HepG2 (cell line): ENCODE measurements around the gene PYCARD. TPM values are rescaled to one million over a fixed set of nuclear protein-coding genes. Genes with fewer than 3 reads are reported as not detected.

Source experiments
- ATAC-seq: fragments of 200-7000 bp; cut with Tn5 transposase; 3 replicates; pipeline ENCODE4 v1.9.1; 2020; ENCODE audit warnings: mild to moderate bottlenecking, moderate library complexity
- BruUV-seq: library from RNA; stranded (reverse); fragments of 400-500 nt; replicated peaks from 2 replicates; lab custom pipeline; 2021; lab: Mats Ljungman, UMichigan
- CTCF ChIA-PET: fragments of 300-600 bp; formaldehyde crosslinking; extraction: SDS; loops from one replicate; lab custom pipeline; 2021; ENCODE audit warnings: low total read pairs, inconsistent platforms, low intra/inter-chr PET ratio; lab: Yijun Ruan, JAX
- POLR2A ChIA-PET: fragments of 350-600 bp; sonication (Branson Sonifier 250); formaldehyde crosslinking; loops from one replicate; lab custom pipeline; 2020; ENCODE audit warnings: antibody characterized with exemption, inconsistent platforms; lab: Yijun Ruan, JAX
- DNase-seq: peaks from one replicate; pipeline ENCODE4 v3.0.0-alpha.2; 2015; ENCODE audit warnings: low spot score
- FAIRE-seq: peaks from 3 replicates; lab custom pipeline; 2011; peaks lifted over from hg19 to GRCh38; lab: Jason Lieb, UNC
- H2AFZ ChIP-seq: one replicate; pipeline ENCODE4 v1.6.1; 2011; ENCODE audit warnings: low read length, inconsistent platforms
- H3K27ac ChIP-seq: fragments of 300-600 bp; 3 replicates; pipeline ENCODE4 v1.8.0; 2011; ENCODE audit warnings: mixed run types, mild to moderate bottlenecking, mixed read lengths, low read length, inconsistent platforms; ENCODE audit not compliant: insufficient read depth; ENCODE audit errors: extremely low read length
- H3K27me3 ChIP-seq, 2 experiments: fragments of 200-600 bp in 1 of 2; 2 replicates in 1 of 2; 3 replicates in 1 of 2; pipeline versions ENCODE4 v1.6.0 to v1.8.0; 2011; ENCODE audit warnings: low read length in 2 of 2, mild to moderate bottlenecking in 2 of 2, moderate library complexity in 2 of 2, inconsistent platforms in 1 of 2; ENCODE audit not compliant: insufficient read depth in 2 of 2, control insufficient read depth in 1 of 2
- H3K36me3 ChIP-seq, 2 experiments: fragments of 200-600 bp in 1 of 2; replicated peaks in 1 of 2; 2 replicates in 1 of 2; 3 replicates in 1 of 2; pipeline versions ENCODE4 v1.5.1 to v1.8.0; 2011; ENCODE audit warnings: low read length in 2 of 2, inconsistent platforms in 1 of 2; ENCODE audit not compliant: insufficient read depth in 2 of 2, control insufficient read depth in 1 of 2
- H3K4me1 ChIP-seq: 2 replicates; pipeline ENCODE4 v1.5.1; 2012; ENCODE audit warnings: low read length, inconsistent platforms; ENCODE audit not compliant: insufficient read depth
- H3K4me2 ChIP-seq: 2 replicates; pipeline ENCODE4 v1.6.0; 2011; ENCODE audit warnings: low read depth, low read length, inconsistent platforms
- H3K4me3 ChIP-seq, 3 experiments: fragments of 200-600 bp in 1 of 3; sonication (generic), shearing (Covaris generic) in 1 of 3; replicated peaks in 1 of 3; 2 replicates each; pipeline ENCODE4 v1.5.1; 2011 to 2016; ENCODE audit warnings: low read length in 3 of 3, inconsistent platforms in 2 of 3, low read depth in 2 of 3, mild to moderate bottlenecking in 2 of 3, control low read depth in 1 of 3, mixed read lengths in 1 of 3; ENCODE audit not compliant: insufficient read depth in 1 of 3
- H3K79me2 ChIP-seq: one replicate; pipeline ENCODE4 v1.6.1; 2011; ENCODE audit warnings: low read length, inconsistent platforms; ENCODE audit not compliant: insufficient read depth
- H3K9ac ChIP-seq: 2 replicates; pipeline ENCODE4 v1.6.0; 2011; ENCODE audit warnings: mild to moderate bottlenecking, low read depth, low read length, inconsistent platforms; ENCODE audit not compliant: insufficient read depth
- H3K9me3 ChIP-seq: 2 replicates; pipeline ENCODE4 v1.5.1; 2012; ENCODE audit warnings: mild to moderate bottlenecking, low read length
- H4K20me1 ChIP-seq: 2 replicates; pipeline ENCODE4 v1.6.0; 2011; ENCODE audit warnings: inconsistent platforms, mild to moderate bottlenecking, low read length, moderate library complexity; ENCODE audit not compliant: insufficient read depth
- CENPX ChIP-seq: sonication (generic); formaldehyde crosslinking; IDR thresholded peaks from 2 replicates; pipeline ENCODE4 v1.9.0; 2021; ENCODE audit warnings: mild to moderate bottlenecking, missing genetic modification reagents, moderate library complexity
- EZH2 ChIP-seq: conservative IDR thresholded peaks from 2 replicates; pipeline ENCODE4 v1.6.1; 2012; ENCODE audit warnings: mild to moderate bottlenecking, low read depth, low read length, moderate library complexity
- HNF4G ChIP-seq, 2 experiments: sonication (generic) in 1 of 2; formaldehyde crosslinking in 1 of 2; IDR thresholded peaks; 2 replicates each; pipeline versions ENCODE4 v1.4.0 to v1.6.1; 2011 to 2020; ENCODE audit warnings: borderline replicate concordance in 2 of 2, low read depth in 2 of 2, mild to moderate bottlenecking in 2 of 2, low read length in 1 of 2, missing genetic modification reagents in 1 of 2, moderate library complexity in 1 of 2
- WGBS: methylation state at CpG from one replicate; pipeline ENCODE4 v1.1.6; 2017; ENCODE audit warnings: low lambda C conversion rate; 5-methylcytosine and 5-hydroxymethylcytosine counted together
- in situ Hi-C: cut with HindIII; loops from 2 replicates; pipeline ENCODE4 v1.10.0; 2017; ENCODE audit warnings: low pct_unique_long_range_greater_than_20kb; ENCODE audit not compliant: extremely low pct_ligation_motif_present
- intact Hi-C: fragments of 100-400 bp; cut with micrococcal nuclease; formaldehyde crosslinking; loops from one replicate; pipeline ENCODE4 v1.10.0; 2022; ENCODE audit not compliant: unreplicated experiment
- polyA plus RNA-seq, 8 experiments: library from polyadenylated mRNA; depleted of rRNA in 3 of 8; stranded (reverse) in 7 of 8; unstranded in 1 of 8; fragments of >200 nt; fragmentation: Illumina TruSeq in 4 of 8; extraction: Trizol in 4 of 8; gene quantifications; 2 replicates each; pipeline versions ENCODE4 v1.2.1 to v1.2.3, GENCODE V29; 2011 to 2016; ENCODE audit warnings: low read depth in 4 of 8, missing spikeins in 1 of 8, mixed read lengths in 1 of 8; ENCODE audit not compliant: insufficient read depth in 1 of 8
- total RNA-seq, 5 experiments: library from RNA; depleted of rRNA; stranded (reverse); fragments of >200 nt; fragmentation: Illumina TruSeq; extraction: Trizol; gene quantifications; 2 replicates each; pipeline ENCODE4 v1.2.3, GENCODE V29; 2016; ENCODE audit warnings: low read depth in 1 of 5
- TF ChIP-seq, protein P1 (sequence below): sonication (generic); formaldehyde crosslinking; IDR thresholded peaks from 2 replicates; pipeline ENCODE4 v1.5.0; 2020; ENCODE audit warnings: missing genetic modification reagents, mild to moderate bottlenecking, borderline replicate concordance
- TF ChIP-seq, protein P2 (sequence below): sonication (generic); formaldehyde crosslinking; IDR thresholded peaks from 2 replicates; pipeline ENCODE4 v1.4.0; 2020; ENCODE audit warnings: missing genetic modification reagents

The PYCARD gene
- total and polyA plus RNA-seq, 2 of the 13 experiments (the other 11 are each of a cell fraction or from before 2014, with no cell fraction given): 4.8 to 9.2 TPM

DNA sequence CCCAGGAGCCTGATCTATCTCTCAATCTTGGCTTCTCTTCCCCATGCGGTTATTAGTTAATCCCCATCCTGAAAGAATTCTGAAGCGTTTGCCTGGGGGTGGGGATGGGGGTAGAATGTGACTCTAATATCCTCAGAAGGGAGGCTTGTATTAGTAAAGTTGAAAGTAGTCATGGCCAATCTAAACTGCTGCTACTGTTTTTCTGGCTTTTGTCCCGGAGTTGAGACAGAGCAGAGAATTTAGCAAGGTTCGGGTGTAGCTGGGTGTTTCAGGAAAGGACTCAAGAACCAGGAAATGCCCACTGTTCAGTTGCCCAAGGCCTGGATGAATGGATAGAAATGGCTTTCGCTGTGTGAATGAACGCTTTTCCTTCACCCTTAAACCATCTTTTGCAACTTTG is 39.6 kb upstream of the PYCARD start:
- Histone ChIP-seq H3K9me3 (no peaks in the 10 kb centered on the region), H4K20me1 (no peaks in the 10 kb centered on the region), H3K79me2 (no peaks in the 10 kb centered on the region), H3K9ac (no peak overlapping the region), H3K36me3 (no peaks in the 10 kb centered on the region), H2AFZ (no peak overlapping the region), H3K4me2 (no peak overlapping the region), H3K4me3 (no peak overlapping the region), H3K27me3 (peaks cover 3 to 33% of the 10 kb centered on the region in 2 experiments; a peak in 3 of 5 replicates), H3K27ac (no peak overlapping the region), H3K4me1 (no peaks in the 10 kb centered on the region)
- in situ Hi-C loops: no loop called here
- intact Hi-C loops: no loop called here
- BruUV-seq: no TSS peak
- 20% methylated on average over 6 of the region's 6 CpGs for WGBS
- CTCF ChIA-PET: no interaction called here
- POLR2A ChIA-PET: no interaction called here
- DNase-seq: no peak
- ATAC-seq: no peak
- FAIRE-seq: no peak
- TF ChIP-seq EZH2 (peak; percentile 74; the same call in 1 of the 2 replicates), HNF4G (IDR thresholded peaks at IDR 0.05; ENCODE audit: borderline replicate concordance, low read depth, low read length) (no peak), HNF4G (CRISPR knock-in tag; IDR thresholded peaks at IDR 0.05; ENCODE audit: borderline replicate concordance, low read depth) (no peak), CENPX (CRISPR knock-in tag) (no peak)
- TF ChIP-seq, protein P1, sequence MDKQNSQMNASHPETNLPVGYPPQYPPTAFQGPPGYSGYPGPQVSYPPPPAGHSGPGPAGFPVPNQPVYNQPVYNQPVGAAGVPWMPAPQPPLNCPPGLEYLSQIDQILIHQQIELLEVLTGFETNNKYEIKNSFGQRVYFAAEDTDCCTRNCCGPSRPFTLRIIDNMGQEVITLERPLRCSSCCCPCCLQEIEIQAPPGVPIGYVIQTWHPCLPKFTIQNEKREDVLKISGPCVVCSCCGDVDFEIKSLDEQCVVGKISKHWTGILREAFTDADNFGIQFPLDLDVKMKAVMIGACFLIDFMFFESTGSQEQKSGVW (CRISPR knock-in tag): no peak
- TF ChIP-seq, protein P2, sequence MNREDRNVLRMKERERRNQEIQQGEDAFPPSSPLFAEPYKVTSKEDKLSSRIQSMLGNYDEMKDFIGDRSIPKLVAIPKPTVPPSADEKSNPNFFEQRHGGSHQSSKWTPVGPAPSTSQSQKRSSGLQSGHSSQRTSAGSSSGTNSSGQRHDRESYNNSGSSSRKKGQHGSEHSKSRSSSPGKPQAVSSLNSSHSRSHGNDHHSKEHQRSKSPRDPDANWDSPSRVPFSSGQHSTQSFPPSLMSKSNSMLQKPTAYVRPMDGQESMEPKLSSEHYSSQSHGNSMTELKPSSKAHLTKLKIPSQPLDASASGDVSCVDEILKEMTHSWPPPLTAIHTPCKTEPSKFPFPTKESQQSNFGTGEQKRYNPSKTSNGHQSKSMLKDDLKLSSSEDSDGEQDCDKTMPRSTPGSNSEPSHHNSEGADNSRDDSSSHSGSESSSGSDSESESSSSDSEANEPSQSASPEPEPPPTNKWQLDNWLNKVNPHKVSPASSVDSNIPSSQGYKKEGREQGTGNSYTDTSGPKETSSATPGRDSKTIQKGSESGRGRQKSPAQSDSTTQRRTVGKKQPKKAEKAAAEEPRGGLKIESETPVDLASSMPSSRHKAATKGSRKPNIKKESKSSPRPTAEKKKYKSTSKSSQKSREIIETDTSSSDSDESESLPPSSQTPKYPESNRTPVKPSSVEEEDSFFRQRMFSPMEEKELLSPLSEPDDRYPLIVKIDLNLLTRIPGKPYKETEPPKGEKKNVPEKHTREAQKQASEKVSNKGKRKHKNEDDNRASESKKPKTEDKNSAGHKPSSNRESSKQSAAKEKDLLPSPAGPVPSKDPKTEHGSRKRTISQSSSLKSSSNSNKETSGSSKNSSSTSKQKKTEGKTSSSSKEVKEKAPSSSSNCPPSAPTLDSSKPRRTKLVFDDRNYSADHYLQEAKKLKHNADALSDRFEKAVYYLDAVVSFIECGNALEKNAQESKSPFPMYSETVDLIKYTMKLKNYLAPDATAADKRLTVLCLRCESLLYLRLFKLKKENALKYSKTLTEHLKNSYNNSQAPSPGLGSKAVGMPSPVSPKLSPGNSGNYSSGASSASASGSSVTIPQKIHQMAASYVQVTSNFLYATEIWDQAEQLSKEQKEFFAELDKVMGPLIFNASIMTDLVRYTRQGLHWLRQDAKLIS: no peak
